ENCODE results near the gene RFC5.

Gene RFC5, protein sequence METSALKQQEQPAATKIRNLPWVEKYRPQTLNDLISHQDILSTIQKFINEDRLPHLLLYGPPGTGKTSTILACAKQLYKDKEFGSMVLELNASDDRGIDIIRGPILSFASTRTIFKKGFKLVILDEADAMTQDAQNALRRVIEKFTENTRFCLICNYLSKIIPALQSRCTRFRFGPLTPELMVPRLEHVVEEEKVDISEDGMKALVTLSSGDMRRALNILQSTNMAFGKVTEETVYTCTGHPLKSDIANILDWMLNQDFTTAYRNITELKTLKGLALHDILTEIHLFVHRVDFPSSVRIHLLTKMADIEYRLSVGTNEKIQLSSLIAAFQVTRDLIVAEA

DNA sequence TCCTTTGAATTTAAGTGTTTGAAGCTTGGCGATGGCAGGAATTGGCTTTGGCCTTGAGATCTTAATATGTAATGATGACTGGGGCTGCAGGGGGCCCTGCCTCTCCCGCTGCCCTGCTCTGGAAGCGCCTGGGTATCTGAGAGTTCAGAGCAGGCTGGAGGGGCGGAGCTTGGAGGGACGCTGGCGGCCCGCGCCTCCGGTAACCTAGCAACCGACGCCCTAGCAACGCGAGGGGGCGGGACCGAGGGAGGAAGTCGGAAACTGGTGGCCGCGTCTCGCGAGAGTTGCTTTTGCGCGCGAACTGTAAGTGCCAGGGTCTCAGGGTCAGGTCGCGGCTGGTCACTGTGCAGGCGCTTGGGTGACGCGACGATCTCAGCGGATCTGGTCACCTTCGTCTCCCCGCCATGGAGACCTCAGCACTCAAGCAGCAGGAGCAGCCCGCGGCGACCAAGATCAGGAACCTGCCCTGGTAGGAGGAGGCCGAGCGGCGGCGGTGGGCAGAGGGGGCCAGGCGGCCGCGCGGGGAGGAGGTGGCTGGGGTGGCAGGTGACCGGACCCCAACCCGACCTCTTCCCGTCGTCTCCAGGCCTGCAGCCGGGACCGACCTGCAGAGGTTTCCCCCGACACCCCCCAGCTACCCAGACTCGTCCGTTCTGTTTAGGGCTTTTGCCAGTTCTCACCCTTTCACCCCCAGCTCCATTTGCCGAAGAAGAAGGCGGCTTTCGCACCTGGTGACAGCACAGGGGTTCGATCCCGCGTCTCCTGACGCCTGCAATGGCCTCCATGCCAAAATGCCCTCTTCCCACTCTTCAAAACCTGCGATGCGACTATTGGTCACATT is at the start of gene RFC5:
Gene RFC5 (plus strand): TSS at position 280 of the 841 bp plus-strand sequence. CDS start 125 bp downstream, at position 405.
- peak; percentile 99 for DNase-seq

DNA sequence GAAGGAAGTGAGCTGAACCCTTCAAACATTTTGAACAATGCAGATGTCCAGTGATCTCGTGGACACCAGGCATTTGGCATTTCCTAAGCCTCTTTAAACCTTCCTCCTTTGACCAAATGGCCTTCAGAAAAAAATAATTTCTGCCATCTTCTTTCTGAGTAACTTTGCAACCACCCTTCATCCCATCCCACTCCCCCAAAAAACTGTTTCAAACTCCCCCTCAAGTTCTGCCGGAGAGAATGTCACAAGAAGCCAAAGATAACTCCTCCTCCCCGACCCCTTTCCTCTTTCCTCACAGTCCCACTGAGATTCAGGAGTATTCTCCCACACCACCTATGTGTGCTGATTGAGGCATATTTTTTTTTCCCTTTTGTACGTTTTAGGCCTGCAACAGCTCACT is 49.5 kb upstream of the RFC5 start:
- DNase-seq, result no peak

DNA sequence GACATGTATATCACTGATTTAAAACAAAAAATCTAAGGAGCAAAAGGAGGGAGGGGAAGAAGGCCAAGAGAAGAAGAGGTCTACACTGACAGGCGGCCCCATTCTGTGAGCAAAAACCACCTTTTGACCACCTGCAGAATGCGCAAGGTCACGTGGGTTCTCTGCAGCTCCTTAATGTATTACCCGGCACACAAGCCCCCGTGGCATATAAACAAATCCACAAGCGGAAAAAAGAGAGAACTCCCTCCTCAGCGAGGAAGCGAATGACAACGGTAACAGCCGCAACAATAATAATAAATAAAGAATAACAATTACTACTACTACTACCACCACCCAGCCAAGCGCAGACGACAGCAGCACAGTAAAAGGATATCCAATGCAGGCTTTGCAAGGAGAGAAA is 49.0 kb upstream of the RFC5 start:
- DNase-seq, result no peak

DNA sequence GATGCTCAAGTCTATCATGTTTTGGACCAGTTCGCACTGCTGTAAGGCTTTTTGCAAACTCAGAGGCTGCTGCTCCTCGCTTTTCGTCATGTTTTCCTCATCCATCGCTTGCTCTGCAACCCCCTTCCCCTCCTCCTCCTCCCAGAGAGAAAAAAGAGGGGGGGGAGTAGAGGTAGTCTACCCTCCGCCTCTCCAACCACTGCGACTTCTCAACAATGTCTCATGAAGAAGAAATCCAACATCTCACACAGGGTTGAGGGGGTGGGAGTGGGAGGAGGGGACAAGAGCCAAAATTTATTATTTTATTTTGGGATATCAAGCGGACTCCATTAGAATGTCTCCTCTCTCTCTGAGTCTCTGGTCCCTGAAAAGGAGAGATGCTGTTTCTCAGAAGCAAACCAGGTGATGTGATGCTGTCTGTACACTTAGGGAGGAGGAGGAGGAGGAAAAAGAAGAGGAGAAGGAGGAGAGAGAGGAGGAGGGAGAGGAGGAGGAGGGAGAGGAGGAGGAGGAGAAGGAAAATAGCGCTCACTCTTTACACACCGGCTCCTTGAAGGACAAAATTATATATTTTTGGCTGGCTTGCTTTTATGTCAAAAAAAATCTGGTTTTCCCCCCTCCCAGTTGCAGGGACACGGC is 48.2 kb upstream of the RFC5 start:
- no peak for DNase-seq

DNA sequence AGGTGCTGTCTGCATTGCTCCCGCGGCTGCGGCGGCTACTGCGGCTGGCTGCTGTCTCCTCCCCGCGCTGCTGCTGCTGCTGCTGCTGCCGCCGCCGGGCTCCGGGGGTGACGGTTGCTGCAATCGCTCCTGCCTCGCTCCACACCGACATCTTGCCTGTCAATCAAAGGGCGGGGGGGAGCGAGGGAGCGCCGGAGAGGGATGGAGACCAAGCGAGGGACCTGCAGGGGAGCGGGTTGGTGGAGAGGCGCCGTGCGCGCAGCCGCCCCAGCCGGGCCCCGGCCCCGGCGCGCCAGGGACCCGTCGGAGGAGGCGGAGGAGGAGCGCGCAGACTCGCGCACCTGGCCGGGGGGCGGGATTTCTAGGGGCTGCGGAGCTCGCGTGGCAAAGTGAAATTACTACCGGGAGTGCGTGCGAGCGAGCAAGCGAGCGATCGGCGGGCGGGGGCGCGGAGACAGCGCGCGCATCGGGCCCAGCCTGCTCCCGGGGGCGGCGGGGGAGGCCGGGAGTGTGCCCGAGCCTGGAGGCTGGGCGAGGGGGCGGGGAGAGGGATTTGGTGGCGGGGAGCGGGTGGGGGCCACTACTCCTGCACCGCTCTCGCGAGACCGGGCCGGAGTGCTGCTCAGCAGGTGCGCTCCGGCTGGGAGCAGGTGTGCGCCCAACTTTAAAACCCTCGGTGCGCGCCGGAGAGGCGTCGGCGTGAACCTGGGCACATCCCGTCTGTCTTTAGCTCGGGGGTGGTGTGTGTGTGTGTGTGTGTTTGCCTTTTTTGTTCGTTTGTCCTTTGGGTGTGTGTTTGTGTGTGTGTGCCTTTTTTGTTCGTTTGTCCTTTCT is 47.5 kb upstream of the RFC5 start, which contains the start of gene KSR2:
Gene KSR2 (minus strand): TSS at position 165 of the 834 bp plus-strand sequence. CDS start 735 bp downstream, outside the sequence.
- peak; percentile 74 for DNase-seq

DNA sequence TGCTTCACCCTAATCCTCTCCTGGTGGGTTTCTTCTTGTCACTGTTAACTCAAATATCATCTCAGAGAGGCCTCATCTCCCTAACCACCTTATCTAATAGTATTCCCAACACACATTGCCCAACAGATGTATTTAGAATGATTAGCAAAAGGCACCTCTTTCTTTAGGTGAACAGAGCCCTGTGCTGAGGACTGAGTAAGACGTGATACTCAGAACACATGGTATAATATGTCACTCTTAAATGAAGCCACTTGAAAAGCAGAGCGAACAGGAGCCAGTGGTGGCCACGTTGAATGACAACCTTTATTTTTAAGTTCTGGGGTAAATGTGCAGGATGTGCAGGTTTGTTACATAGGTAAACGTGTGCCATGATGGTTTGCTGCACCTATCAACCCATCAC is 46.2 kb upstream of the RFC5 start:
- DNase-seq, result no peak

DNA sequence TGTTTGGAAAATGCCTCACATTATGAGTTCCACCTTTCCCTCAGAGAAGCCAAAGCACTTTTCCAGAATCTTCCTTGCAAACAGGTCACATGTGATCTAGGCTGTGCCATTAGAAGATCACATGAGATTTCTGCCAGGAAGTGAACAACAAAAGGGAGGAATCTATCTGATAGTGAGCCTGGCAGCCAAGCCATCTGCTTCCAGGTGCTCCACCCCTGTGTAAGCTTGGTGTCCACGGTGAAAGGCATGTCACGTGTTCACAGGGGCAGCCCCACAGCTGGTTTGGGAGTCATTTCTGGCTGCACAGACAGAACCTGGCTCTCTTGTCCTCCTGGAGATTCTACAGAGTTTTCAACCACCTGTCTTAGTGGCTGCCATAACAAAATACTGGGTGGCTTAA is 44.2 kb upstream of the RFC5 start:
- no peak for DNase-seq

DNA sequence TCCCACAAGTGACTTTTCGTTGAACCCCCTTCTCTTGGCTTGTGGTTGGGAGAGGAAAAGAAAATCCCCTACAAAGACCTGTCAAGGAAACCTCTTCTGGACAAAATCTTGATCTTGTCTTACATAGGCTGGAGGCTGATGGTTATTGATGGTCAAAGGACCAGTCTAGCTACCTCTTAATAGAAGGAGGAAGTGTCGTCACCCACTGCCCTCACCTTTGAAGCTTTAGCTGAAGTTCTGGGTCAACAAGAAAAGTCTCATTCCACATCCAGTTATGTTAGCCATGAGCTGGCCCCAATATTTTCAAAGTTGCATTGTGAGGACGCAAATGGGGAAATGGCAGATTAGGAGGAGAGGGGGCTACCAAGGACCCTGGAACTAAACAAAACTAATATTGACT is 41.5 kb upstream of the RFC5 start:
- DNase-seq, result no peak

DNA sequence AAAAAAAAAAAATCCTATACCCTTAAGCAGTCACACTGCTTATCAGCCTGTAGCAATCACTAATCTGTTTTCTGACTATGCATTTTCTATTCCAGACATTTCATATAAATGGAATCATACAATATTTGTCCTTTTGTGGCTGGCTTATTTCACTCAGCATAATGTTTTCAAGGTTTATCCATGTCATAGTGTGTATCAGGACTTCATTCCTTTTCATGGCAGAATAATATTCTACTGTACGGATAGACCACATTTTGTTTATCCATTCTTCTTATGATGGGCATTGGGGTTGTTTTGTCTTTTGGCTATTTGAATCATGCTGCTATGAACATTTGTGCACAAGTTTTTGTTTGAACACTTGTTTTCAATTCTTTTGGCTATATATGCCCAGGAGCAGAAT is 39.1 kb upstream of the RFC5 start:
- no peak for DNase-seq

DNA sequence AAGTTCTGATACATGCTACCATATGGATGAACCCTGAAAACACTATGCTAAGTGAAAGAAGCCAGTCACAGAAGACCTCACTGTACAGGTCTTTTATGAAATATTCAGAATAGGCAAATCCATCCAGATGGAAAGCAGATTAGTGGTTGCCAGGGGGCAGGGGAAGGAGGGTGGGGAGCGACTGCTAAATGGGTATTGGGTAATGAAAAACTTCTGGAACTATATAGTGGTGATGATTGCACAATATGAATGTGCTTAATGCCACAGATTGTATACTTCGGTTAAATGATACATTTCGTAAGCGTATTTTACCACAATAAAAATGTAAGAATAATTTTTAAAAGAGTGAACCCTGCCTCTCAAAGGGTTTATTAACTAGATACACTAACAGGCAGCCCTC is 35.9 kb upstream of the RFC5 start:
- DNase-seq, result no peak

DNA sequence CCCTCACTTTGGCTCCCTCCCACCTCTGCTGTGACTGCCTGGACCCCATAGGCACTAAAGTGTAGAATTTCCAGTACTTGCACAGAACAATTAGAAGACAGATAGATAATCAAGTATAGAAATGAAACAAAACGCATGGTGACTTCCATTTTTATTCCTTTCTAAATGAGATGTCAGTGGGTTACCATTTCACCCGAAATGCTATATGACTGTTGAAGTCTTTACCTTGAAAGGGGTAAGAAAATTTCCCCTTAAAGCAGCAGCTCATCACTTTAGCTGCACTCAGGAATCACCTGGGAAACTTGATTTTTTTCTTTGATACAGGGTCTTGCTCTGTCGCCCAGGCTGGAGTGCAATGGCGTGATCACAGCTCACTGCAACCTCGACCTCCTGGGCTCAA is 35.2 kb upstream of the RFC5 start:
- no peak for DNase-seq

DNA sequence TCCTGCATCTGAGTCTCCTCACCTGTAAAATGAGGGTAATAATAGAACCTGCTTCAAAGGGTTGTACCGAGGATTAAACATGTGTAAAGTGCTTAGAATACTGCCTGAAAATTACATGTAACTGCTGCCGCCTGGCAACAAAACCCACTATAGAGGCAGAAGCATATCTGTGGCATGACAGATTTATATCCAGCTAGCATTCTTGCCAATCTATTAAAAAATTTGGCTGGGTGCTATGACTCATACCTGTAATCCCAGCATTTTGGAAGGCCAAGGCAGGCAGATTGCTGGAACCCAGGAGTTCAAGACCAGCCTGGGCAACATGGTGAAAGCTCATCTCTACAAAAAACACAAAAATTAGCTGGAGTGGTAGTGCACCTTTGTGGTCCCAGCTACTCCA is 31.3 kb upstream of the RFC5 start:
- DNase-seq, result no peak

DNA sequence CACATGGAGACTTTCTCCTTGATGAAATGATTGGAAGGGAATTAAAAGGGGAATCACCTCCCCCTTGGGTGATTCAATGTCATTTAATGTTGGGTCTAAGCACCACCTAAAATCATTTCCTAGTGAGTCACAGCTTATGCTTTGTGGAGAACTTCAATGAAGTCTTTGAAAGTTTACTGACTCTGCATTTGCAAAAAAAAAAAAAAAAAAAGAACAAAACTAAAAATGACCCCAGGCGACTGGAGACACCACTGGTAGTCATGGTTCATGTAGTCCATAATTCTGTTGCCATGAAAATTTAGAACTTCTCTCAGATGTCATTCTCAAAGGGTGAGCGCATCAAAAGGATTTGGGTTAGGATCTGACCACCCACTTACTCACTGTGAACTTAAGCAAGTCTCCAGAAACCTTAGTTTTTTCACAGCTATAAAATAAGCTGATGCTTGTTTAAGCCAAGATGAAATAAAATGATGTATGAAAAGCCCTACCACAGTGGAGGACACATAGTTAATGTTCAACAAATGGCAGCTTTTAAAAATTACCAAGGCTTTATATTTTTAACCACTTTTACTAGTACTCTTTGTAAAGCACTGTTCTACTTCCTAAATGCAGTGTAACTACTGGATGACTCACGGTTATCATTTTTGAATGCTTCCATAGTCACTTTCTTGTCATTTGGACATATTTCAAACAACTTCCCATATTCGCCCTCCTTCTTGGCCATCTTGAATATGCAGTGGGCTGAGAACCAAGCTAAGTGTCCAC is 29.6 kb upstream of the RFC5 start:
- no peak for DNase-seq

DNA sequence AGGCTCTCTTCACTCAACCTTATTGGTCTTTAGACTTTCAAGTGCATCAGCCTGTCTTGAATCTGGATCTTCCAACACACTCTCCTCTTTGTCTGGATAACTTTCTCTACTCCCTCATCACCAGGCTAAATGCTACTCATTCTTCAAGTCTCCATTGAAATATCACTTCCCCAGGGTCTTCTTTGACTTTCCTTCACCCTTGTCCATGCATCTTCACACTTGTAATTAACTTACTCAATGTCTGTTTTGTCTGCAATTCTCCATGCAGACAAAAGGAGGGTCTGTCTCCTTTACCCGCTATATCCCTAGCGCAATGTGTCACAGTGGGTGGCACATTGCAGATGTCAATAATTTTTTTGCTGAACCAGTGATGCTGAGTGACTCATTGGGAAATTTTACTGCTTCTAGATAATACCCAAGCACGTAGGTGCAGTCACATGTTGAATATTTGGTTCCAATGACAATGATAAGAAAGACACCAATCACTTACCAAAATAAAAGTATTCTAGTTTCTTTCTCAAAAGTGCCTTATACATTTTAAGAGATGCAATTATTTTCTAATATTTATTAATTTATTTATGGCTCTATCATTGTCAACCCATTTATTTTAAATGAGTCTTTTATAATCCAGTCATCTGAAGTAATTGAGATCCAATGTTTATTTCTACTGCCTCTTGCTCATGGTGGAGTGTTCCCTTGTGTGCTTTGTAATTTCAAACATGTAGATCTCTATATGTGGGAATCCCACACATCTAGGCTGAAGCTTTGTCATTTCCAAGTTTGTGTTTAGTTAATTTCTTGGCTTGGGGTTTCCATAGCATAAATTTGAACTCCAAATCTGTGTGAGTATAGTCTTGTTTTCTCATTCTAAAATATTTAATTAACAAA is 21.7 kb upstream of the RFC5 start:
- no peak for DNase-seq

DNA sequence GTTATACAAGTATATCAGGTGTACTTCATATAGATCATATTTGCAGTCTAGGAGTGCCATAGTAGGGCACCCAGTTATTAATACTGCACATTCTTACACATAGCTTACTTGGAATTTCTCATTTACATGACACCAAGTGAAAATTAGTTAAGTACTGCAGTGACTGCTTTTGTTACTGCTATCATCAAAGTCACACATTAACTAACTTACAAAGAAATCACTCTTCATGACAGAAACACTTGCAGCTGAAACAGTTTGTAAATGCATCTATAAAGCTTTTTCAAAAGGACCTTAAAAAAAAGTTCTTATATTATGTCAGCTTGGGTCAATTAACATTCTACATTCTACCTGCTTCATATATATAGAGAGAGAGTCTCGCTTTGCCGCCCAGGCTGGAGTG is 17.8 kb upstream of the RFC5 start:
- DNase-seq, result no peak

DNA sequence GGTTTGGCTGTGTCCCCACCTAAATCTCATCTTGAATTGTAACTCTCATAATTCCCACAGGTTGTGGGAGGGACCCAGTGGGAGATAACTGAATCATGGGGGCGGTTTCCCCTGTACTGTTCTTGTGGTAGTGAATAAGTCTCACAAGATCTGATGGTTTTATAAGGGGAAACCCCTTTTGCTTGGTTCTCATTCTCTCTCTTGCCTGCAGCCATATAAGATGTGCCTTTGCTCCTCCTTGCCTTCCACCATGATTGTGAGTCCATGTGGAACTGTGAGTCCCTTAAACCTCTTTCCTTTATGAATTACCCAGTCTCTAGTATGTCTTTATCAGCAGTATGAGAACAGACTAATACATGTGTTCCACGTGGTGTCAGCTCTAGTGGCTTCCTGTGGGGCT is 16.7 kb upstream of the RFC5 start:
- DNase-seq, result peak; percentile 19

DNA sequence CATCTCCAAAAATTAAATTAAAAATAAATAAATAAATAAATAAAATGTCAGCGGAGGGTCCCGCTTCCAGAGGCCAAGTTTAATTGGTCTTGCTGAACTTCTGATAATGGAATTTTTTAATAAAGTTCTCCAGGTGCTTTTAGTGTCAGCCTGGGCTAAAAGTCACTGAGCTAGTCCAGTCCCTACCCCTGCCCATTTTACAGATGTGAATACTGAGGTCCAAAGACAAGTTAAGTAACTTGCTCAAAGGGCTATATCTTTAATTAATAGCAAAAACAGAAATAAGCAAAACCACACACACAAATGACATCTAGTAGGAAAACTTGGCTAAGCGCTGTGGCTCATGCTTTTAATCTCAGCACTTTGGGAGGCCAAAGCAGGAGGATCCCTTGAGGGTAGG is 5.6 kb upstream of the RFC5 start:
- DNase-seq, result no peak

DNA sequence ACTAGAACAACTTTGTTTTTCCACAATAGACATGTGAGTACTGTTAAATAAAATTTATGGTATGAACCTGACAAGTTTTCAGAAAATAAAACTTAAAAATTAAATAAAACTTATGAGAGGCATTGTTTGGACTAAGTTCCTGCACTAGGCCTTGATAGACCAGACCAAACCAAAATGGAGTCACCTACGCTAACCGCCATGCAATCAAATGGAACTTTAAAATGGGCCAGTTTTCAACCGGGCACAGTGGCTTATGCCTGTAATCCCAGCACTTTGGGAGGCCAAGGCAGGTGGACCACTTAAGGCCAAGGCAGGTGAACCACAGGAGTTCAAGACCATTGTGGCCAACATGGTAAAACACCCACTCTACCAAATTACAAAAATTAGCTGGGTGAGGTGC is 5.1 kb upstream of the RFC5 start:
- DNase-seq, result no peak

DNA sequence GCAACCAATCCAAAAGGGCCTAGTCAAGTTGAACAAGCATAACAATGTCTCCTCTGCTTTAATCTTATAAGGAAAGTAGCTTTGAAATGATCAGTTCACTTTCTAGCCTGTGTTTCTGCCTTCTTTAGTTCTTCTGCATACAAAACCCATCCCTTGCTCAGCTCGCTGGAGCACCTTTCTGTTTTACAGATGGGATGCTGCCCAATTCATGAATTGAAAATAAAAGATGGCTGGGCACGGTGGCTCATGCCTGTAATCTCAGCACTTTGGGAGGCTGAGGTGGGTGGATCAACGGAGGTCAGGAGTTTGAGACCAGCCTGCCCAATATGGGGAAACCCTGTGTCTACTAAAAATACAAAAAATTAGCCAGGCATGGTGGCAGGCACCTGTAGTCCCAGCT is 4.5 kb upstream of the RFC5 start:
- DNase-seq, result no peak

DNA sequence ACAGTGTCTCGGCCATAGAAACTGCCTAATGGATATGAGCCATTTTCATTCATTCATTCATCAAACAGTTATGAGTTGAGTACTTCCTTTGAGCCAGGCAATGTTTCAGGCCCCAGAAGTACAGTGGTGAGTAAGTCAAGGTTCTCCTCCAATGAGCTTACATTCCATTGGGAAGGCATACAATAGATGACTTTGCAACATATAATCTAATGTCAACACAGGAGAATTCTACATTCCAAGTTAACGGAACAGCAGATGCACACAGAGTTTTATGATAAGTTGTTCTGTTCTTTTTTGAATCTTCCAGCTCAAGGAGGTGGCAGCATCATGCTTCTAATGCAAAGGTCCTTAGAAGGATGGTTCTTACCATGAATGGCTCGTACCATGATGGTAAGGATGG is 3.2 kb upstream of the RFC5 start:
- no peak for DNase-seq

DNA sequence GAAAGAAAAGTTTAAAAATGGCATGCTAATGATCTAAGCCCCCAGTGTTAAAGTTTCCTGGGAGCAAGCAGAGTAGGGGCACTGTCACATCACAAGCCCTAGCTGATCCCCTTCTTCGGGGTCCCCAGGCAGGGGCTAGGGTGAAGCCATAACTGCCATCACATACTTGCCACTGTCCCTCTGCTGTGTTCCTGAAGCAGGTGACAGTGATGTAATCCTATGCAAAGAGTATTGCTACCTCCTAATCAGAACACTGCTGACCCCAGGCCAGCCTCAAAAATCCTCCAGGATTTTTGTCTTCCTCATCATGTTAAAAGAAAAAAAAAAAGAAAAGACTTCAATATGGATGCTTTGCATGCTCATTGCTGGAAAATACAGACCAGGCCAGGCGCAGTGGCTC is 1.2 kb upstream of the RFC5 start:
- no peak for DNase-seq

Measured in activated CD4-positive, alpha-beta T cell treated with anti-CD3 and anti-CD28 coated beads for 48 hours (primary cell).